Measurements from ENCODE around the gene SRSF5. TPM values are rescaled to one million over a fixed set of nuclear protein-coding genes. Genes with fewer than 3 reads are reported as not detected.

The SRSF5 gene
- total RNA-seq, 1 experiment from 2014 or later: 288 TPM

GRCh38 chr14:69820991-69821390, 54.0 kb downstream of the SRSF5 start:
- ChIA-PET POLR2A (no interaction called here), CTCF (interaction anchor here (1.0 to 6.8 kb wide), 2 partner anchors 208 to 253 kb away, joined by 3 to 76 read pairs; no protein-coding TSS in a partner anchor)
- no peaks in the 10 kb centered on the region for H3K36me3 Mint-ChIP-seq
- peak; percentile 13; the same call in 1 of the 2 replicates for TF ChIP-seq ZNF121 (CRISPR knock-in tag; IDR thresholded peaks at IDR 0.05)
- no peak for TF ChIP-seq TP53 (CRISPR knock-in tag; IDR thresholded peaks at IDR 0.05)
- ATAC-seq (no peak), DNase-seq (ENCODE audit: low spot score) (no peak)
- H3K27ac Mint-ChIP-seq: no peak overlapping the region
- H3K9me3 Mint-ChIP-seq: peaks cover 17% of the 10 kb centered on the region
- no peak overlapping the region for H3K4me3 Mint-ChIP-seq
- no peaks in the 10 kb centered on the region for H3K27me3 Mint-ChIP-seq (ENCODE audit: low read depth)
- peaks cover 2% of the 10 kb centered on the region; the same call in 1 of the 2 replicates for H3K4me1 Mint-ChIP-seq

Other genes with a start within 250 kb of the SRSF5 start
- gene CCDC177, start 192.3 kb upstream of the SRSF5 start, total RNA-seq (2021): 1.7 to 2.2 TPM (median 2.1 TPM) in 3 replicates
- 6.6 to 10.1 TPM (median 8.1 TPM) in 3 replicates for gene SUSD6, start 155.5 kb upstream of the SRSF5 start, total RNA-seq (2021)
- 0.09 TPM in 1 of 3 replicates, not detected in the others for gene SLC10A1, start 30.1 kb downstream of the SRSF5 start, total RNA-seq (2021)
- 0.76 to 1.1 TPM (median 1.0 TPM) in 3 replicates for gene SMOC1, start 112.3 kb downstream of the SRSF5 start, total RNA-seq (2021)